ENCODE data around the gene ITIH1. TPM values are rescaled to one million over a fixed set of nuclear protein-coding genes. Genes with fewer than 3 reads are reported as not detected.

ITIH1 gene
- total RNA-seq, 1 donor from 2014 or later, result not detected

- TF ChIP-seq CTCF (IDR thresholded peaks at IDR 0.05; ENCODE audit: insufficient read depth, low read depth, low read length), result no peak
- TF ChIP-seq EZH2 (IDR thresholded peaks at IDR 0.05; ENCODE audit: insufficient read depth, low read length), result no peak
These were observed 36.4 kb downstream of the ITIH1 start for GRCh38 chr3:52813810-52814209.

DNA sequence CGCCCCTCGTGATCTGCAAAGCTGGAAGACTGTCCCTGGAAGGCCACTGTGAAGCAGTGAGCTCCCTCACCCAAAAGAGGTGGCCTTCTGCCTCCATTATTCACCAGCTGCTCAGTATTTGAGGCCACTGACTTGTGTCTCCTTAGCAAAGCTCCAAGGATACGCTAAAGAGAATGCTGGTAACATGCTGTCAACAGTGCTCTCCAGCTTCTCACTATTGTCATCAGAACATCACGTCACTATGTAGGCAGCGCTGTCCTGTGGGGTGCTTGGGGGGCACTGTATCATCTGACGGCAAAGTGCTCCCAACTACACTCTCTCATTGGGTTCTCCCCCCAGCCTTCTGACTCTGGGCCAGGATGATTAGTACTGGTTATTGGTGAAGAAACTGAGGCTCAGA, 38.8 kb downstream of the ITIH1 start:
- no peaks in the 10 kb centered on the region for H3K9me3 Mint-ChIP-seq (ENCODE audit: unreplicated experiment)
- peaks cover 4% of the 10 kb centered on the region for H3K4me1 Mint-ChIP-seq (ENCODE audit: low read depth, unreplicated experiment)
- no peak overlapping the region for H3K4me3 Mint-ChIP-seq (ENCODE audit: unreplicated experiment)
- H3K4me2 ChIP-seq (ENCODE audit: low read length), result no peak overlapping the region
- H3K27me3 ChIP-seq (ENCODE audit: insufficient read depth, low read length), result no peaks in the 10 kb centered on the region
- no peaks in the 10 kb centered on the region for H3K79me2 ChIP-seq (ENCODE audit: insufficient read depth, low read length)
- H3K9me3 ChIP-seq (ENCODE audit: insufficient read depth, low read depth, low read length), result no peaks in the 10 kb centered on the region
- no peak overlapping the region for H3K27ac ChIP-seq (ENCODE audit: low read depth, low read length)
- no peak overlapping the region for H3K9ac ChIP-seq (ENCODE audit: low read length)
- DNase-seq (ENCODE audit: low read depth) (no peak), FAIRE-seq (no peak)
- no peak overlapping the region for H2AFZ ChIP-seq (ENCODE audit: low read depth, low read length)
- H3K36me3 ChIP-seq (ENCODE audit: insufficient read depth, low read length), result no peaks in the 10 kb centered on the region
- no peaks in the 10 kb centered on the region for H4K20me1 ChIP-seq (ENCODE audit: insufficient read depth, low read length)
- no peak overlapping the region for H3K27ac Mint-ChIP-seq (ENCODE audit: unreplicated experiment)
- no peaks in the 10 kb centered on the region for H3K36me3 Mint-ChIP-seq (ENCODE audit: low read depth, unreplicated experiment)
- no peak for TF ChIP-seq CTCF (IDR thresholded peaks at IDR 0.05; ENCODE audit: insufficient read depth, low read depth, low read length)
- TF ChIP-seq EZH2 (IDR thresholded peaks at IDR 0.05; ENCODE audit: insufficient read depth, low read length), result no peak
- H3K4me3 ChIP-seq (ENCODE audit: insufficient read depth, low read depth, low read length), result no peak overlapping the region
- no peaks in the 10 kb centered on the region for H3K4me1 ChIP-seq (ENCODE audit: insufficient read depth, low read length)
- H3K27me3 Mint-ChIP-seq (ENCODE audit: low read depth, unreplicated experiment), result peaks cover 21% of the 10 kb centered on the region

More at GRCh38 chr3:52813810-52814209, 36.4 kb downstream of the ITIH1 start:
- no peak for FAIRE-seq
- H3K4me3 ChIP-seq (ENCODE audit: insufficient read depth, low read depth, low read length), result no peak overlapping the region
- no peak overlapping the region for H3K27ac ChIP-seq (ENCODE audit: low read depth, low read length)
- no peak overlapping the region for H3K27ac Mint-ChIP-seq (ENCODE audit: unreplicated experiment)
- H3K9ac ChIP-seq (ENCODE audit: low read length), result no peak overlapping the region
- no peaks in the 10 kb centered on the region for H4K20me1 ChIP-seq (ENCODE audit: insufficient read depth, low read length)
- H3K36me3 ChIP-seq (ENCODE audit: insufficient read depth, low read length), result no peaks in the 10 kb centered on the region
- no peaks in the 10 kb centered on the region for H3K4me1 ChIP-seq (ENCODE audit: insufficient read depth, low read length)
- peaks cover 29% of the 10 kb centered on the region for H3K27me3 Mint-ChIP-seq (ENCODE audit: low read depth, unreplicated experiment)
- no peaks in the 10 kb centered on the region for H3K36me3 Mint-ChIP-seq (ENCODE audit: low read depth, unreplicated experiment)
- no peaks in the 10 kb centered on the region for H3K79me2 ChIP-seq (ENCODE audit: insufficient read depth, low read length)
- H3K4me2 ChIP-seq (ENCODE audit: low read length), result no peak overlapping the region
- DNase-seq (ENCODE audit: low read depth), result no peak
- H3K9me3 ChIP-seq (ENCODE audit: insufficient read depth, low read depth, low read length), result no peaks in the 10 kb centered on the region
- no peaks in the 10 kb centered on the region for H3K27me3 ChIP-seq (ENCODE audit: insufficient read depth, low read length)
- no peak overlapping the region for H3K4me3 Mint-ChIP-seq (ENCODE audit: unreplicated experiment)
- peaks cover 3% of the 10 kb centered on the region for H3K9me3 Mint-ChIP-seq (ENCODE audit: unreplicated experiment)
- H3K4me1 Mint-ChIP-seq (ENCODE audit: low read depth, unreplicated experiment), result peaks cover 4% of the 10 kb centered on the region
- H2AFZ ChIP-seq (ENCODE audit: low read depth, low read length), result no peak overlapping the region

- no peaks in the 10 kb centered on the region for H3K79me2 ChIP-seq (ENCODE audit: insufficient read depth, low read length)
- no peak overlapping the region for H2AFZ ChIP-seq (ENCODE audit: low read depth, low read length)
- no peaks in the 10 kb centered on the region for H3K4me1 ChIP-seq (ENCODE audit: insufficient read depth, low read length)
- FAIRE-seq (no peak), DNase-seq (ENCODE audit: low read depth) (no peak)
- H3K36me3 ChIP-seq (ENCODE audit: insufficient read depth, low read length), result no peaks in the 10 kb centered on the region
- no peak overlapping the region for H3K4me3 ChIP-seq (ENCODE audit: insufficient read depth, low read depth, low read length)
- TF ChIP-seq CTCF (IDR thresholded peaks at IDR 0.05; ENCODE audit: insufficient read depth, low read depth, low read length), result no peak
- H3K9me3 Mint-ChIP-seq (ENCODE audit: unreplicated experiment), result no peaks in the 10 kb centered on the region
- H3K9me3 ChIP-seq (ENCODE audit: insufficient read depth, low read depth, low read length), result no peaks in the 10 kb centered on the region
- H3K36me3 Mint-ChIP-seq (ENCODE audit: low read depth, unreplicated experiment), result no peaks in the 10 kb centered on the region
- H3K4me2 ChIP-seq (ENCODE audit: low read length), result no peak overlapping the region
- H3K9ac ChIP-seq (ENCODE audit: low read length), result no peak overlapping the region
- no peaks in the 10 kb centered on the region for H3K27me3 ChIP-seq (ENCODE audit: insufficient read depth, low read length)
- H4K20me1 ChIP-seq (ENCODE audit: insufficient read depth, low read length), result no peaks in the 10 kb centered on the region
- H3K4me3 Mint-ChIP-seq (ENCODE audit: unreplicated experiment), result no peak overlapping the region
- H3K27ac ChIP-seq (ENCODE audit: low read depth, low read length), result no peak overlapping the region
- no peak overlapping the region for H3K27ac Mint-ChIP-seq (ENCODE audit: unreplicated experiment)
- H3K4me1 Mint-ChIP-seq (ENCODE audit: low read depth, unreplicated experiment), result peaks cover 4% of the 10 kb centered on the region
- H3K27me3 Mint-ChIP-seq (ENCODE audit: low read depth, unreplicated experiment), result peaks cover 17% of the 10 kb centered on the region
These were observed 39.3 kb downstream of the ITIH1 start for GRCh38 chr3:52816654-52817053.

All from astrocyte (in vitro differentiated cells and primary cell).